ENCODE data around the gene GBX1. TPM values are rescaled to one million over a fixed set of nuclear protein-coding genes. Genes with fewer than 3 reads are reported as not detected.

The GBX1 gene
- total and polyA plus RNA-seq, 12 donors, result not detected

- no peak for DNase-seq
- H3K27me3 ChIP-seq, result no peaks in the 10 kb centered on the region
Observed at GRCh38 chr7:151207804-151208203, 40.3 kb upstream of the GBX1 start.

GRCh38 chr7:151207315-151207714, 39.8 kb upstream of the GBX1 start:
- 58 to 72% (median 64%) methylated on average over 9 of the region's 9 CpGs for WGBS, 4 donors
- no peak overlapping the region for H3K4me3 ChIP-seq
- intact Hi-C loops (cut with DNase I), result no loop called here
- no peaks in the 10 kb centered on the region for H3K4me1 ChIP-seq (replicated peaks in 1 of 2)
- no peak for DNase-seq
- TF ChIP-seq CTCF (IDR thresholded peaks at IDR 0.05), result no peak
- no peak for TF ChIP-seq POLR2A (IDR thresholded peaks at IDR 0.05)
- H3K27me3 ChIP-seq, result no peaks in the 10 kb centered on the region
- H3K27ac ChIP-seq, result no peak overlapping the region
- no peaks in the 10 kb centered on the region for H3K9me3 ChIP-seq (replicated peaks in 1 of 3)
- no peaks in the 10 kb centered on the region for H3K36me3 ChIP-seq (replicated peaks in 1 of 2)

More at GRCh38 chr7:151207804-151208203, 40.3 kb upstream of the GBX1 start:
- Histone ChIP-seq H3K36me3 (replicated peaks in 1 of 2) (peaks cover 0 to 4% of the 10 kb centered on the region in 2 donors), H3K4me1 (replicated peaks in 1 of 2) (no peaks in the 10 kb centered on the region), H3K4me3 (no peak overlapping the region), H3K27ac (no peak overlapping the region), H3K9me3 (replicated peaks in 1 of 3) (no peaks in the 10 kb centered on the region)
- intact Hi-C loops (cut with DNase I), result no loop called here
- 37 to 67% (median 63%) methylated on average over 5 to 12 of the region's 12 CpGs for WGBS, 4 donors
- TF ChIP-seq POLR2A (IDR thresholded peaks at IDR 0.05), result no peak
- no peak for TF ChIP-seq CTCF (IDR thresholded peaks at IDR 0.05)

GRCh38 chr7:151206914-151207313, 39.4 kb upstream of the GBX1 start:
- intact Hi-C loops (cut with DNase I), result no loop called here
- no peaks in the 10 kb centered on the region for H3K9me3 ChIP-seq (replicated peaks in 1 of 3)
- no peak for DNase-seq
- H3K4me1 ChIP-seq (replicated peaks in 1 of 2), result no peaks in the 10 kb centered on the region
- TF ChIP-seq POLR2A (IDR thresholded peaks at IDR 0.05), result no peak
- no peak for TF ChIP-seq CTCF (IDR thresholded peaks at IDR 0.05)
- H3K36me3 ChIP-seq (replicated peaks in 1 of 2), result no peaks in the 10 kb centered on the region
- H3K4me3 ChIP-seq, result no peak overlapping the region
- H3K27ac ChIP-seq, result no peak overlapping the region
- no peaks in the 10 kb centered on the region for H3K27me3 ChIP-seq
- WGBS, 4 donors, result 45 to 53% (median 50%) methylated on average over 9 of the region's 9 CpGs

GRCh38 chr7:151205730-151206129, 38.2 kb upstream of the GBX1 start:
- Histone ChIP-seq H3K27me3 (no peaks in the 10 kb centered on the region), H3K36me3 (replicated peaks in 1 of 2) (no peaks in the 10 kb centered on the region), H3K27ac (no peak overlapping the region), H3K4me3 (no peak overlapping the region), H3K4me1 (replicated peaks in 1 of 2) (no peaks in the 10 kb centered on the region), H3K9me3 (replicated peaks in 1 of 3) (no peaks in the 10 kb centered on the region)
- DNase-seq, result no peak
- no peak for TF ChIP-seq POLR2A (IDR thresholded peaks at IDR 0.05)
- 70 to 84% (median 74%) methylated on average over 5 to 6 of the region's 6 CpGs for WGBS, 4 donors
- intact Hi-C loops (cut with DNase I), result no loop called here

GRCh38 chr7:151204383-151205032, 37.0 kb upstream of the GBX1 start:
- Histone ChIP-seq H3K36me3 (replicated peaks in 1 of 2) (no peaks in the 10 kb centered on the region), H3K27me3 (no peaks in the 10 kb centered on the region), H3K27ac (no peak overlapping the region), H3K4me1 (replicated peaks in 1 of 2) (no peaks in the 10 kb centered on the region), H3K9me3 (replicated peaks in 1 of 3) (no peaks in the 10 kb centered on the region), H3K4me3 (no peak overlapping the region)
- intact Hi-C loops (cut with DNase I), result no loop called here
- WGBS, 4 donors, result 63 to 83% (median 73%) methylated on average over 19 to 48 of the region's 48 CpGs
- no peak for DNase-seq
- TF ChIP-seq POLR2A (IDR thresholded peaks at IDR 0.05), result no peak
- TF ChIP-seq CTCF (IDR thresholded peaks at IDR 0.05), result peak in 1 of 6 experiments; percentile 3

Data from adrenal gland (tissue), 12 donors.